ENCODE results near the gene BABAM2. TPM values are rescaled to one million over a fixed set of nuclear protein-coding genes. Genes with fewer than 3 reads are reported as not detected.

The BABAM2 gene
- total RNA-seq (2013; cell fraction: nucleolus; rRNA removed) = 158 and 180 TPM in 2 replicates
- total RNA-seq (2014; rRNA removed) = 32.5 and 37.7 TPM in 2 replicates
- 33.9 and 34.6 TPM in 2 replicates for total RNA-seq (2014; rRNA removed; fragmentation: Illumina TruSeq; extraction: Trizol)
- total RNA-seq (2021) = 30.7 and 36.4 TPM in 2 replicates
- 22.7 TPM for polyA plus RNA-seq (2011; ENCODE audit: low read depth)
- 43.4 and 49.5 TPM in 2 replicates for polyA plus RNA-seq (2011; rRNA removed)
- polyA plus RNA-seq (2011; cell fraction: cytosol; rRNA removed) = 37.3 and 48.6 TPM in 2 replicates
- polyA plus RNA-seq (2011; cell fraction: nucleus; rRNA removed) = 34.3 and 34.7 TPM in 2 replicates
- polyA plus RNA-seq (2012) = 28.5 and 29.6 TPM in 2 replicates
- 49.9 and 59.8 TPM in 2 replicates for polyA plus RNA-seq (2014; fragmentation: Illumina TruSeq; extraction: Trizol)
- 10 to 100 TPM; 42.7 to 59.9 TPM for polyA plus RNA-seq (2014; fragmentation: Nextera tagmentation; extraction: Ambion mirVana)
- 26.9 and 33.6 TPM in 2 replicates for polyA plus RNA-seq (2014; rRNA removed)
- polyA plus RNA-seq (2016; fragmentation: Nextera tagmentation; extraction: Ambion mirVana) = 10 to 100 TPM; 46.3 to 51.9 TPM
- polyA minus RNA-seq (2011; rRNA and poly(A)+ RNA removed) = 50.0 and 55.0 TPM in 2 replicates
- 17.6 and 20.6 TPM in 2 replicates for polyA minus RNA-seq (2011; cell fraction: cytosol; rRNA and poly(A)+ RNA removed)
- 84.9 and 115 TPM in 2 replicates for polyA minus RNA-seq (2011; cell fraction: nucleus; rRNA and poly(A)+ RNA removed)
- percentile 70 among the genes with signal in this experiment for Bru-seq, nascent RNA
- percentile 64 among the genes with signal in this experiment for BruChase-seq, experiment 1, labeled RNA remaining after a 6-hour chase
- percentile 63 among the genes with signal in this experiment for BruChase-seq, experiment 2, labeled RNA remaining after a 2-hour chase
- long read RNA-seq, experiment 1, transcript BABAM2-204 (12 exons, 1,657 nt) = major isoform, 28 of 51 reads
- long read RNA-seq, experiment 1, transcript BABAM2-203 (13 exons, 1,686 nt) = minor isoform, 5 of 51 reads
- long read RNA-seq, experiment 1, partial matches to known transcripts = 3 of 51 reads
- long read RNA-seq, experiment 1, other reads (novel, unspliced or antisense) = 6 of 51 reads
- long read RNA-seq, experiment 2, transcript BABAM2-203 (13 exons, 1,686 nt) = minor isoform, 20 of 342 reads
- long read RNA-seq, experiment 2, transcript BABAM2-202 (13 exons, 1,852 nt) = minor isoform, 20 of 342 reads
- long read RNA-seq, experiment 2, transcript BABAM2-204 (12 exons, 1,657 nt) = major isoform, 199 of 342 reads
- long read RNA-seq, experiment 2, transcript BABAM2-201 (13 exons, 1,681 nt) = minor isoform, 34 of 342 reads
- long read RNA-seq, experiment 2, partial matches to known transcripts = 20 of 342 reads
- long read RNA-seq, experiment 2, other reads (novel, unspliced or antisense) = 45 of 342 reads

DNA sequence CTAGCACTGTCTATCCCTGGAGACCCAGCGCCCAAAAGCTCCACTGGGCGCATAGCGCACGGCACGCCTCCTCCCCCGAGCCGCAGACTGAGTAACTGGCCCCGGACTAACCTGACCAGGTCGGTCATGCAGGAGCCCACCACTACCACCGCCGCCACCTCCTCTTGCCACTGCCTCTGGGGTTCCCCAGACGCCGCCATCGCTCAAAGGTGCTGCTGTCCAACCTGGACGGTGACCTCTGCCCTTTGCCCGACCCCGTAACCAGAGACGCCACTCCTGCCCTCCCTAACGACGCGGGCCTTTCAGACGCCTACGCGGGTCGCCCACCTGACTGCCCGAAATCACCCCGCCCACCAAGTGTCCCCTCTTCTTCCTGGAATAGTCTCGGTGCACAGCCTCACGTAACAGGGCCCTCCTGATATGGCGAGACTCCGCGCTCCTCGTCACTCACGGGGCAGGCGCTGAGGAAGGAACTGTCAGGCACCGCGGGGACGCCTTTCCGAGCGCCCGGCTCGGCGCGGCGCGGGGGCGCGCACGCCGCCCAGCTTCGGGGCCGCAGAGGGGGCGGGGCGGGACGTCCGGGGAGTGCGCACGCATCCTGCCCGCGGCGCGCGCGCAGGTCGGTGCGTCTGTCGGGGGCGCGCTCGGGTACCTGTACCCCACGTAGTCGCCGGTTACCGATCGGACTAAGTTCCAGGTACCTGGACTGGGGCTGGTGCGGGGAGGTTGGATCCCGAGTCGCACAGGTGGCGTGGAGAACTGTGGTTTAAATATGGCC, at the start of gene BABAM2, which contains the start of gene RBKS:
Gene BABAM2 (plus strand): TSS at position 584 of the 778 bp plus-strand sequence. CDS start 3,828 bp downstream, outside the sequence.
Gene RBKS (minus strand): TSS at position 242 of the 778 bp plus-strand sequence. CDS start 42 bp downstream, at position 200.
- BruUV-seq (replicated peaks) = no TSS peak
- SMC1A ChIA-PET (ENCODE audit: uncharacterized antibody, unreplicated experiment) = interaction anchor here (0.5 kb wide), 1 partner anchor 526 kb away, joined by 4 read pairs; no protein-coding TSS in a partner anchor
- RAD21 ChIA-PET (ENCODE audit: unreplicated experiment) = no interaction called here
- CTCF ChIA-PET = interaction anchor here (1.1 to 1.6 kb wide), 2 partner anchors 11 to 207 kb away, joined by 3 to 5 read pairs; no protein-coding TSS in a partner anchor
- Histone ChIP-seq H3K36me3 (ENCODE audit: control insufficient read depth in 2 of 2, insufficient read depth in 2 of 2, low read length in 1 of 2) (no peaks in the 10 kb centered on the region), H3K4me3 (peak within 1 kb of the TSS; percentile 89), H3K4me1 (ENCODE audit: control insufficient read depth, insufficient read depth, low read length) (no peaks in the 10 kb centered on the region), H3K9me3 (replicated peaks; ENCODE audit: control insufficient read depth, insufficient read depth, low read length) (no peaks in the 10 kb centered on the region), H4K20me1 (ENCODE audit: control insufficient read depth, insufficient read depth) (no peaks in the 10 kb centered on the region), H3K9ac (ENCODE audit: control insufficient read depth, insufficient read depth, low read length) (peak within 1 kb of the TSS; percentile 79), H3K27me3 (replicated peaks in 1 of 2; ENCODE audit: control insufficient read depth in 2 of 2, insufficient read depth in 2 of 2, low read length in 1 of 2) (no peaks in the 10 kb centered on the region), H3K79me2 (ENCODE audit: control insufficient read depth, insufficient read depth, low read length) (peaks cover 11% of the 10 kb centered on the region), H2AFZ (ENCODE audit: control insufficient read depth, low read depth, low read length) (peak within 1 kb of the TSS; percentile 97), H3K4me2 (ENCODE audit: control insufficient read depth, insufficient read depth) (peak within 1 kb of the TSS; percentile 72), H3K27ac (ENCODE audit: control insufficient read depth, insufficient read depth) (peak within 1 kb of the TSS; percentile 89)
- FAIRE-seq = peak; percentile 62
- WGBS (ENCODE audit: insufficient coverage, insufficient replicate concordance, low lambda C conversion rate, missing lambda C conversion rate) = under 1% methylated on average over 66 of the region's 79 CpGs
- POLR2A ChIA-PET = interaction anchor here (0.6 to 1.3 kb wide), 5 partner anchors 11 to 981 kb away, joined by 3 to 5 read pairs (median 3); no protein-coding TSS in a partner anchor
- peak; percentile 58 for DNase-seq (ENCODE audit: low read depth, low spot score)
- ATAC-seq = peak; percentile 88
- in situ Hi-C loops (cut with MboI) = no loop called here
- intact Hi-C loops (cut with micrococcal nuclease; ENCODE audit: unreplicated experiment) = loop anchor here (2.0 to 5.0 kb wide), 2 partner anchors 120 to 502 kb away; partner anchors contain the start of genes FOSL2 and MRPL33
- TF ChIP-seq SUZ12 (IDR thresholded peaks at IDR 0.05; ENCODE audit: unreplicated experiment) = no peak
- TF ChIP-seq, protein P1, sequence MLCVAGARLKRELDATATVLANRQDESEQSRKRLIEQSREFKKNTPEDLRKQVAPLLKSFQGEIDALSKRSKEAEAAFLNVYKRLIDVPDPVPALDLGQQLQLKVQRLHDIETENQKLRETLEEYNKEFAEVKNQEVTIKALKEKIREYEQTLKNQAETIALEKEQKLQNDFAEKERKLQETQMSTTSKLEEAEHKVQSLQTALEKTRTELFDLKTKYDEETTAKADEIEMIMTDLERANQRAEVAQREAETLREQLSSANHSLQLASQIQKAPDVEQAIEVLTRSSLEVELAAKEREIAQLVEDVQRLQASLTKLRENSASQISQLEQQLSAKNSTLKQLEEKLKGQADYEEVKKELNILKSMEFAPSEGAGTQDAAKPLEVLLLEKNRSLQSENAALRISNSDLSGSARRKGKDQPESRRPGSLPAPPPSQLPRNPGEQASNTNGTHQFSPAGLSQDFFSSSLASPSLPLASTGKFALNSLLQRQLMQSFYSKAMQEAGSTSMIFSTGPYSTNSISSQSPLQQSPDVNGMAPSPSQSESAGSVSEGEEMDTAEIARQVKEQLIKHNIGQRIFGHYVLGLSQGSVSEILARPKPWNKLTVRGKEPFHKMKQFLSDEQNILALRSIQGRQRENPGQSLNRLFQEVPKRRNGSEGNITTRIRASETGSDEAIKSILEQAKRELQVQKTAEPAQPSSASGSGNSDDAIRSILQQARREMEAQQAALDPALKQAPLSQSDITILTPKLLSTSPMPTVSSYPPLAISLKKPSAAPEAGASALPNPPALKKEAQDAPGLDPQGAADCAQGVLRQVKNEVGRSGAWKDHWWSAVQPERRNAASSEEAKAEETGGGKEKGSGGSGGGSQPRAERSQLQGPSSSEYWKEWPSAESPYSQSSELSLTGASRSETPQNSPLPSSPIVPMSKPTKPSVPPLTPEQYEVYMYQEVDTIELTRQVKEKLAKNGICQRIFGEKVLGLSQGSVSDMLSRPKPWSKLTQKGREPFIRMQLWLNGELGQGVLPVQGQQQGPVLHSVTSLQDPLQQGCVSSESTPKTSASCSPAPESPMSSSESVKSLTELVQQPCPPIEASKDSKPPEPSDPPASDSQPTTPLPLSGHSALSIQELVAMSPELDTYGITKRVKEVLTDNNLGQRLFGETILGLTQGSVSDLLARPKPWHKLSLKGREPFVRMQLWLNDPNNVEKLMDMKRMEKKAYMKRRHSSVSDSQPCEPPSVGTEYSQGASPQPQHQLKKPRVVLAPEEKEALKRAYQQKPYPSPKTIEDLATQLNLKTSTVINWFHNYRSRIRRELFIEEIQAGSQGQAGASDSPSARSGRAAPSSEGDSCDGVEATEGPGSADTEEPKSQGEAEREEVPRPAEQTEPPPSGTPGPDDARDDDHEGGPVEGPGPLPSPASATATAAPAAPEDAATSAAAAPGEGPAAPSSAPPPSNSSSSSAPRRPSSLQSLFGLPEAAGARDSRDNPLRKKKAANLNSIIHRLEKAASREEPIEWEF (IDR thresholded peaks at IDR 0.05; ENCODE audit: insufficient replicate concordance, low read depth, low read length) = no peak
- TF ChIP-seq, protein P2, sequence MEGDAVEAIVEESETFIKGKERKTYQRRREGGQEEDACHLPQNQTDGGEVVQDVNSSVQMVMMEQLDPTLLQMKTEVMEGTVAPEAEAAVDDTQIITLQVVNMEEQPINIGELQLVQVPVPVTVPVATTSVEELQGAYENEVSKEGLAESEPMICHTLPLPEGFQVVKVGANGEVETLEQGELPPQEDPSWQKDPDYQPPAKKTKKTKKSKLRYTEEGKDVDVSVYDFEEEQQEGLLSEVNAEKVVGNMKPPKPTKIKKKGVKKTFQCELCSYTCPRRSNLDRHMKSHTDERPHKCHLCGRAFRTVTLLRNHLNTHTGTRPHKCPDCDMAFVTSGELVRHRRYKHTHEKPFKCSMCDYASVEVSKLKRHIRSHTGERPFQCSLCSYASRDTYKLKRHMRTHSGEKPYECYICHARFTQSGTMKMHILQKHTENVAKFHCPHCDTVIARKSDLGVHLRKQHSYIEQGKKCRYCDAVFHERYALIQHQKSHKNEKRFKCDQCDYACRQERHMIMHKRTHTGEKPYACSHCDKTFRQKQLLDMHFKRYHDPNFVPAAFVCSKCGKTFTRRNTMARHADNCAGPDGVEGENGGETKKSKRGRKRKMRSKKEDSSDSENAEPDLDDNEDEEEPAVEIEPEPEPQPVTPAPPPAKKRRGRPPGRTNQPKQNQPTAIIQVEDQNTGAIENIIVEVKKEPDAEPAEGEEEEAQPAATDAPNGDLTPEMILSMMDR (IDR thresholded peaks at IDR 0.05 in 2 of 3, conservative IDR thresholded peaks at IDR 0.05 in 1 of 3; ENCODE audit: control insufficient read depth in 2 of 3, extremely low read depth in 1 of 3, insufficient read depth in 1 of 3, low read depth in 3 of 3, low read length in 3 of 3) = no peak
- TF ChIP-seq GATAD2B (conservative IDR thresholded peaks at IDR 0.05; ENCODE audit: low read depth) = peak; percentile 88
- peak; percentile 79; the same call in 1 of the 2 replicates for TF ChIP-seq IKZF1 (conservative IDR thresholded peaks at IDR 0.05)
- peak; percentile 98 for TF ChIP-seq NR2C1 (IDR thresholded peaks at IDR 0.05)
- TF ChIP-seq HDGF (IDR thresholded peaks at IDR 0.05) = peak; percentile 91
- peak; percentile 20; the same call in 1 of the 2 replicates for TF ChIP-seq POLR2AphosphoS2 (IDR thresholded peaks at IDR 0.05; ENCODE audit: low read depth, low read length)
- TF ChIP-seq STAT3 (IDR thresholded peaks at IDR 0.05; ENCODE audit: low read depth, low read length) = no peak
- peak; percentile 81; the same call in 1 of the 2 replicates for TF ChIP-seq ESRRA (IDR thresholded peaks at IDR 0.05; ENCODE audit: low read length)
